ENCODE measurements around the gene RABEPK.
"Not testable (repeated sequence)": the region's sequence is repeated elsewhere in the genome, so short reads cannot be mapped to it uniquely, and the experiment has no call there.

Gene RABEPK

GRCh38 chr9:125195591-125195990, 4.8 kb upstream of the RABEPK start:
- DNase-seq (ENCODE audit: low read depth): not testable (repeated sequence)

- DNase-seq (ENCODE audit: low read depth): no peak
Measured at GRCh38 chr9:125202846-125203618, 2.7 kb downstream of the RABEPK start.

GRCh38 chr9:125204477-125204876, 4.1 kb downstream of the RABEPK start:
- DNase-seq (ENCODE audit: low read depth): no peak

- DNase-seq (ENCODE audit: low read depth): no peak
Measured at GRCh38 chr9:125214186-125214585, 13.8 kb downstream of the RABEPK start.

GRCh38 chr9:125218621-125219020, 18.3 kb downstream of the RABEPK start:
- no peak for DNase-seq (ENCODE audit: low read depth)

- not testable (repeated sequence) for DNase-seq (ENCODE audit: low read depth)
Measured at GRCh38 chr9:125224858-125225257, 24.5 kb downstream of the RABEPK start.

GRCh38 chr9:125227761-125228160, 27.4 kb downstream of the RABEPK start:
- no peak for DNase-seq (ENCODE audit: low read depth)

GRCh38 chr9:125233678-125234077, 33.3 kb downstream of the RABEPK start:
- no peak for DNase-seq (ENCODE audit: low read depth)

GRCh38 chr9:125234099-125234498, 33.8 kb downstream of the RABEPK start:
- not testable (repeated sequence) for DNase-seq (ENCODE audit: low read depth)

- DNase-seq (ENCODE audit: low read depth): no peak
Measured at GRCh38 chr9:125235804-125236519, 35.6 kb downstream of the RABEPK start.

GRCh38 chr9:125236520-125237159, 36.3 kb downstream of the RABEPK start:
- not testable (repeated sequence) for DNase-seq (ENCODE audit: low read depth)

GRCh38 chr9:125238127-125238914, 38.0 kb downstream of the RABEPK start:
- DNase-seq (ENCODE audit: low read depth): no peak

- DNase-seq (ENCODE audit: low read depth): no peak
Measured at GRCh38 chr9:125238915-125239446, 38.6 kb downstream of the RABEPK start.

- DNase-seq (ENCODE audit: low read depth): no peak
Measured at GRCh38 chr9:125239631-125240597, 39.6 kb downstream of the RABEPK start.

- DNase-seq (ENCODE audit: low read depth): peak; percentile 4
Measured at GRCh38 chr9:125240649-125240999, 40.3 kb downstream of the RABEPK start.

GRCh38 chr9:125241000-125241862, 40.9 kb downstream of the RABEPK start, which contains the start of gene HSPA5:
Gene HSPA5, minus strand, starts transcription at chr9:125241343. Its CDS starts 217 bp downstream, at chr9:125241126.
- DNase-seq (ENCODE audit: low read depth): peak; percentile 99

- DNase-seq (ENCODE audit: low read depth): peak; percentile 11
Measured at GRCh38 chr9:125241863-125242739, 41.8 kb downstream of the RABEPK start.

GRCh38 chr9:125243792-125244260, 43.5 kb downstream of the RABEPK start:
- no peak for DNase-seq (ENCODE audit: low read depth)
